ENCODE measurements around the gene VWA7. TPM values are rescaled to one million over a fixed set of nuclear protein-coding genes. Genes with fewer than 3 reads are reported as not detected.
"Not testable (repeated sequence)": the region's sequence is repeated elsewhere in the genome, so short reads cannot be mapped to it uniquely, and the experiment has no call there.

VWA7 gene
- polyA plus RNA-seq, 1 of the 3 experiments (the other 2 are of a cell fraction): 0.56 TPM

DNA sequence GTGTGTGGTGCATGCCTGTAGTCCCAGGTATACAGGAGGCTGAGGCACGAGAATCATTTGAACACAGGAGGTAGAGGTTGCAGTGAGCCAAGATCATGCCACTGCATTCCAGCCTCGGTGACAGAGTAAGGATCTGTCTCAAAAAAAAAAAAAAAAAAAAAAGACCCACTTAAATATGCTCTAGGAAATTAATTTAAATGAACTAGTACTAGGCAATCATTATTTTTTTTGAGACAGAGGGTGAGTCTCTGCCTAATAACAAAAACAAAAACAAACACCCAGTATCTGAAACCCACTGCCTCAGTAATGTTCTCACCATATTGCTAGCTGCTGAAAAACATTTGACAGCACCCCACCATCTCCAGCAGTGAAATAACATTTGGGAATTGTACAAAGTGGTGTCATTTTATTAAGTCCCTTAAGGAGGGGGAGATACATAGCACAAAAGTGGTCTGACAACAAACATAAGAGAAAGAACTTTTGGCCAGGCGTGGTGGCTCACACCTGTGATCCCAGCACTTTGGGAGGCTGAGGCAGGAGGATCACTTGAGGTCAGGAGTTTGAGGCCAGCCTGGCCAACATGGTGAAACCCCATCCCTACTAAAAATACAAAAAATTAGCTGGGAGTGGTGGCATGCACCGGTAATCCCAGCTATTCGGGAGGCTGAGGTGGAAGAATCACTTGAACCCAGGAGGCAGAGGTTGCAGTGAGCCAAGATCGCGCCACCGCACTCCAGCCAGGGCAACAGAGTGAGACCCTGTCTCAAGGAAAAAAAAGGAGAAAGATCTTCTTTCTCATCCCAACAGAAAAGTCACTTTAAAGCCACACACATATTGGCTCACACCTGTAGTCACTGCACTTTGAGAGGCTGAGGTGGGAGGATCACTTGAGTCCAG, 24.2 kb upstream of the VWA7 start:
- H4K20me1 ChIP-seq (ENCODE audit: insufficient read depth); DNase-seq; H3K9me2 ChIP-seq; POLR2A ChIA-PET; H2AFZ ChIP-seq (ENCODE audit: low read depth); H3K4me2 ChIP-seq; H3K27me3 ChIP-seq (ENCODE audit: insufficient read depth); H3K4me3 ChIP-seq (ENCODE audit: low read depth in 2 of 2, low read length in 1 of 2); H3K27ac ChIP-seq (ENCODE audit: low read depth in 2 of 2, low read length in 1 of 2); H3K4me1 ChIP-seq (ENCODE audit: control insufficient read depth in 1 of 2, insufficient read depth in 2 of 2, low read depth in 1 of 2, low read length in 1 of 2); H3K9ac ChIP-seq; H3K9me3 ChIP-seq: not testable (repeated sequence)
- H3K79me2 ChIP-seq (ENCODE audit: insufficient read depth): peaks cover 46% of the 10 kb centered on the region
- CTCF ChIA-PET: interaction anchor here (0.7 kb wide), 1 partner anchor 10 kb away, joined by 3 read pairs; no protein-coding TSS in a partner anchor
- peaks cover 2 to 15% of the 10 kb centered on the region in 2 experiments for H3K36me3 ChIP-seq (replicated peaks in 1 of 2; ENCODE audit: control insufficient read depth in 1 of 2, insufficient read depth in 2 of 2, low read length in 1 of 2)
- peaks cover 17% of the 10 kb centered on the region for H3F3A ChIP-seq (replicated peaks; ENCODE audit: insufficient read depth)
- 94% methylated on average over 8 of the region's 8 CpGs for WGBS (ENCODE audit: low lambda C conversion rate)

DNA sequence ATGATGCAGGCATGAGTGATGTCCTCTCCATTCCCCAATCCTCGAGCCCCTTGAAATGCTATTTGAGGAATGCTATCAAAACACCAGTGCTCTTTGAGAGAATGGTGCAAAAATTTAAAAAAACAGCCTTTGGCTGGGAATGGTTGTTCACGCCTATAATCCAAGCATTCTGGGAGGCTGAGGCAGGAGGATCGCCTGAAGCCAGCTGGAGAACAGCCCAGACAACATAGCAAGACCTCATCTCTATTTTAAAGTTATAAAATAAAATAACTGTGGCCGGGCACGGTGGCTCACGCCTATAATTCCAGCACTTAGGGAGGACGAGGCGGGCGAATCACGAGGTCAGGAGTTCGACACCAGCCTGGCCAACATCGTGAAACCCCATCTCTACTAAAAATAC, 22.7 kb upstream of the VWA7 start:
- Histone ChIP-seq H3K4me2 (no peak overlapping the region), H3K27ac (ENCODE audit: low read depth in 2 of 2, low read length in 1 of 2) (no peak overlapping the region), H3K79me2 (ENCODE audit: insufficient read depth) (peaks cover 38% of the 10 kb centered on the region), H3K4me1 (ENCODE audit: control insufficient read depth in 1 of 2, insufficient read depth in 2 of 2, low read depth in 1 of 2, low read length in 1 of 2) (peaks cover 0 to 3% of the 10 kb centered on the region in 2 experiments; a peak in 1 of 4 replicates), H4K20me1 (ENCODE audit: insufficient read depth) (no peaks in the 10 kb centered on the region), H3K36me3 (replicated peaks in 1 of 2; ENCODE audit: control insufficient read depth in 1 of 2, insufficient read depth in 2 of 2, low read length in 1 of 2) (peaks cover 2 to 15% of the 10 kb centered on the region in 2 experiments), H3K9me3 (no peaks in the 10 kb centered on the region), H3K9ac (no peak overlapping the region), H2AFZ (ENCODE audit: low read depth) (no peak overlapping the region), H3K27me3 (ENCODE audit: insufficient read depth) (no peaks in the 10 kb centered on the region), H3F3A (replicated peaks; ENCODE audit: insufficient read depth) (peaks cover 17% of the 10 kb centered on the region), H3K4me3 (ENCODE audit: low read depth in 2 of 2, low read length in 1 of 2) (no peak overlapping the region), H3K9me2 (no peaks in the 10 kb centered on the region)
- WGBS (ENCODE audit: low lambda C conversion rate): 99% methylated on average over 12 of the region's 12 CpGs
- ChIA-PET POLR2A (no interaction called here), CTCF (interaction anchor here (1.1 kb wide), 1 partner anchor 30 kb away, joined by 6 read pairs; no protein-coding TSS in a partner anchor)
- TF ChIP-seq NRF1 (IDR thresholded peaks at IDR 0.05; ENCODE audit: low read depth, low read length): no peak
- no peak for TF ChIP-seq ELF1 (IDR thresholded peaks at IDR 0.05)
- no peak for DNase-seq

DNA sequence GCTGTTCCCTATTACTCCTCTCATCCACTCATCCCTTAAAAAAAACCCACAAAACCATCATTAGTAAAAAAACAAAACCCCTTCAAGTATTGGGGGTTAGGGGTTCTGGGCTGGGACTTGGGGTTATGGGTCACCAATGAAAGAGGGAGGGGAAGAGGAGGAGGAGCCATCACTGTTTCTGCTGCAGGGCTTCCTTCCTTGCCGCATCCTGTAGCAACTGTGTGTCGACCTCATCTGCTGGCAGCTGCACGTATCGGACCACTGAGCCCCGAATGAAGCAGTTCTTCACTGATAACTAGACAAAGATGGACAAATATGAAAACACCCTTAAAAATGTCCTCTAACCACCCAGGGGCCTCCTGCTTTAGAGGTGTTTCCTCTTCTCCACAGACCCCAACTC, 20.5 kb upstream of the VWA7 start:
- ChIA-PET CTCF (interaction anchor here (2.3 kb wide), 1 partner anchor 9 kb away, joined by 7 read pairs; the partner anchor contains the start of gene LSM2), POLR2A (interaction anchor here (1.4 kb wide), 1 partner anchor 9 kb away, joined by 7 read pairs; the partner anchor contains the start of gene LSM2)
- no peak overlapping the region for H3K9ac ChIP-seq
- peaks cover 3 to 12% of the 10 kb centered on the region in 2 experiments; a peak in 3 of 4 replicates for H3K4me1 ChIP-seq (ENCODE audit: control insufficient read depth in 1 of 2, insufficient read depth in 2 of 2, low read depth in 1 of 2, low read length in 1 of 2)
- 96% methylated on average over 3 of the region's 5 CpGs for WGBS (ENCODE audit: low lambda C conversion rate)
- TF ChIP-seq, protein P1, sequence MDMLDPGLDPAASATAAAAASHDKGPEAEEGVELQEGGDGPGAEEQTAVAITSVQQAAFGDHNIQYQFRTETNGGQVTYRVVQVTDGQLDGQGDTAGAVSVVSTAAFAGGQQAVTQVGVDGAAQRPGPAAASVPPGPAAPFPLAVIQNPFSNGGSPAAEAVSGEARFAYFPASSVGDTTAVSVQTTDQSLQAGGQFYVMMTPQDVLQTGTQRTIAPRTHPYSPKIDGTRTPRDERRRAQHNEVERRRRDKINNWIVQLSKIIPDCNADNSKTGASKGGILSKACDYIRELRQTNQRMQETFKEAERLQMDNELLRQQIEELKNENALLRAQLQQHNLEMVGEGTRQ (IDR thresholded peaks at IDR 0.05; ENCODE audit: borderline replicate concordance, low read depth, low read length): no peak
- TF ChIP-seq TCF12 (IDR thresholded peaks at IDR 0.05) (no peak), FOXM1 (IDR thresholded peaks at IDR 0.05; ENCODE audit: low read depth) (no peak)
- no peak overlapping the region for H3K4me2 ChIP-seq
- no peaks in the 10 kb centered on the region for H3K27me3 ChIP-seq (ENCODE audit: insufficient read depth)
- no peaks in the 10 kb centered on the region for H3K9me2 ChIP-seq
- DNase-seq: no peak
- H4K20me1 ChIP-seq (ENCODE audit: insufficient read depth): no peaks in the 10 kb centered on the region
- peaks cover 2 to 15% of the 10 kb centered on the region in 2 experiments for H3K36me3 ChIP-seq (replicated peaks in 1 of 2; ENCODE audit: control insufficient read depth in 1 of 2, insufficient read depth in 2 of 2, low read length in 1 of 2)
- peaks cover 20% of the 10 kb centered on the region for H3F3A ChIP-seq (replicated peaks; ENCODE audit: insufficient read depth)
- no peak overlapping the region for H3K4me3 ChIP-seq (ENCODE audit: low read depth in 2 of 2, low read length in 1 of 2)
- H3K79me2 ChIP-seq (ENCODE audit: insufficient read depth): peaks cover 44% of the 10 kb centered on the region
- H2AFZ ChIP-seq (ENCODE audit: low read depth): no peak overlapping the region
- H3K27ac ChIP-seq (ENCODE audit: low read depth in 2 of 2, low read length in 1 of 2): no peak overlapping the region
- no peaks in the 10 kb centered on the region for H3K9me3 ChIP-seq

Measured in SK-N-SH (cell line).